ENCODE data around the gene DSE.

DNA sequence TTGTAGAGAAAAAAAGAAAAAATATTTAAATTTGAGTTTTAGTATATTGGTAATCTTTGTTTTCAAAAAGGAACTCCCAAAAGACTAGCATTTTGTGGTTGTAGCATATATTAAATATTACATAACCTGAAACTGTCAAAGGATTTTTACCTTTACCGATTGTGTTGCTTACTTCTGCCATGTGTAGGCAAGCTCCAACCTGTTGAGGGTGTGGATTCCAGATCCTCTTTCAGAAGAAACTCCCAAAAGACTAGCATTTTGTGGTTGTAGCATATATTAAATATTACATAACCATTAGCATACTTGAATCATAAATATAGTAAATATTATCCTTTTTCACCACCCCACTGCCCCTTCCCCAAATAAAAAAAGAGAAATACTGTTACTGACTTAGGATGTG, 3.2 kb downstream of the DSE start:
- TF ChIP-seq, protein P1, sequence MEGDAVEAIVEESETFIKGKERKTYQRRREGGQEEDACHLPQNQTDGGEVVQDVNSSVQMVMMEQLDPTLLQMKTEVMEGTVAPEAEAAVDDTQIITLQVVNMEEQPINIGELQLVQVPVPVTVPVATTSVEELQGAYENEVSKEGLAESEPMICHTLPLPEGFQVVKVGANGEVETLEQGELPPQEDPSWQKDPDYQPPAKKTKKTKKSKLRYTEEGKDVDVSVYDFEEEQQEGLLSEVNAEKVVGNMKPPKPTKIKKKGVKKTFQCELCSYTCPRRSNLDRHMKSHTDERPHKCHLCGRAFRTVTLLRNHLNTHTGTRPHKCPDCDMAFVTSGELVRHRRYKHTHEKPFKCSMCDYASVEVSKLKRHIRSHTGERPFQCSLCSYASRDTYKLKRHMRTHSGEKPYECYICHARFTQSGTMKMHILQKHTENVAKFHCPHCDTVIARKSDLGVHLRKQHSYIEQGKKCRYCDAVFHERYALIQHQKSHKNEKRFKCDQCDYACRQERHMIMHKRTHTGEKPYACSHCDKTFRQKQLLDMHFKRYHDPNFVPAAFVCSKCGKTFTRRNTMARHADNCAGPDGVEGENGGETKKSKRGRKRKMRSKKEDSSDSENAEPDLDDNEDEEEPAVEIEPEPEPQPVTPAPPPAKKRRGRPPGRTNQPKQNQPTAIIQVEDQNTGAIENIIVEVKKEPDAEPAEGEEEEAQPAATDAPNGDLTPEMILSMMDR (IDR thresholded peaks at IDR 0.05; ENCODE audit: poor library complexity, severe bottlenecking) = no peak
- TF ChIP-seq SMC3 (conservative IDR thresholded peaks at IDR 0.05; ENCODE audit: poor library complexity) = no peak
- TF ChIP-seq POLR2AphosphoS5 (IDR thresholded peaks at IDR 0.05) = no peak

All from neural cell (in vitro differentiated cells).